SU-DHL-6 (cell line): ENCODE measurements around the gene DLG1.

Experiments used
- EZH2phosphoT487 ChIP-seq: fragments of 200-600 bp; sonication (generic), shearing (Covaris generic); conservative IDR thresholded peaks from 2 replicates; pipeline ENCODE4 v1.6.1; 2018; ENCODE audit warnings: mild to moderate bottlenecking, antibody characterized with exemption, low read length, moderate library complexity, mixed read lengths
- TF ChIP-seq, protein P1 (sequence below): fragments of 200-600 bp; sonication (generic); IDR thresholded peaks from one replicate; pipeline ENCODE4 v1.5.1; 2017; ENCODE audit warnings: antibody characterized with exemption, mild to moderate bottlenecking, low read length, moderate library complexity; ENCODE audit not compliant: insufficient read depth, poor library complexity, severe bottlenecking

DNA sequence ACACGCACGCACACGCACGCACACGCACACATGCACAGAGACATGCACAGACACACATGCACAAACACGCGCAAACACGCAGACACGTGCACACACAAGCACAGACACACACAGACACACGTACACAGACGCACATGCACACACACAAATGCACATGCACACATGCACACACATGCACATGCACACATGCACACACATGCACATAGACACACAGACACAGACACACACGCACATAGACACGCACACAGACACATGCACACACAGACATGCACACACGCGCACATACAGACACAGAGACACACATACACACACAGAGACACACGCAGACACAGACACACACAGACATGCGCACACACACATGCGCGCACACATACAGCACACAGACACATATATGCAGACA lies 303.4 kb downstream of the DLG1 start:
- TF ChIP-seq, protein P1, sequence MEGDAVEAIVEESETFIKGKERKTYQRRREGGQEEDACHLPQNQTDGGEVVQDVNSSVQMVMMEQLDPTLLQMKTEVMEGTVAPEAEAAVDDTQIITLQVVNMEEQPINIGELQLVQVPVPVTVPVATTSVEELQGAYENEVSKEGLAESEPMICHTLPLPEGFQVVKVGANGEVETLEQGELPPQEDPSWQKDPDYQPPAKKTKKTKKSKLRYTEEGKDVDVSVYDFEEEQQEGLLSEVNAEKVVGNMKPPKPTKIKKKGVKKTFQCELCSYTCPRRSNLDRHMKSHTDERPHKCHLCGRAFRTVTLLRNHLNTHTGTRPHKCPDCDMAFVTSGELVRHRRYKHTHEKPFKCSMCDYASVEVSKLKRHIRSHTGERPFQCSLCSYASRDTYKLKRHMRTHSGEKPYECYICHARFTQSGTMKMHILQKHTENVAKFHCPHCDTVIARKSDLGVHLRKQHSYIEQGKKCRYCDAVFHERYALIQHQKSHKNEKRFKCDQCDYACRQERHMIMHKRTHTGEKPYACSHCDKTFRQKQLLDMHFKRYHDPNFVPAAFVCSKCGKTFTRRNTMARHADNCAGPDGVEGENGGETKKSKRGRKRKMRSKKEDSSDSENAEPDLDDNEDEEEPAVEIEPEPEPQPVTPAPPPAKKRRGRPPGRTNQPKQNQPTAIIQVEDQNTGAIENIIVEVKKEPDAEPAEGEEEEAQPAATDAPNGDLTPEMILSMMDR: no peak
- TF ChIP-seq EZH2phosphoT487: no peak
